Effector CD8-positive, alpha-beta T cell (primary cell): Measurements from ENCODE around the gene SHB.

ENCODE experiments used
- DNase-seq: peaks from one replicate; lab custom pipeline; 2025; lab: John Stamatoyannopoulos, UW

The SHB gene

DNA sequence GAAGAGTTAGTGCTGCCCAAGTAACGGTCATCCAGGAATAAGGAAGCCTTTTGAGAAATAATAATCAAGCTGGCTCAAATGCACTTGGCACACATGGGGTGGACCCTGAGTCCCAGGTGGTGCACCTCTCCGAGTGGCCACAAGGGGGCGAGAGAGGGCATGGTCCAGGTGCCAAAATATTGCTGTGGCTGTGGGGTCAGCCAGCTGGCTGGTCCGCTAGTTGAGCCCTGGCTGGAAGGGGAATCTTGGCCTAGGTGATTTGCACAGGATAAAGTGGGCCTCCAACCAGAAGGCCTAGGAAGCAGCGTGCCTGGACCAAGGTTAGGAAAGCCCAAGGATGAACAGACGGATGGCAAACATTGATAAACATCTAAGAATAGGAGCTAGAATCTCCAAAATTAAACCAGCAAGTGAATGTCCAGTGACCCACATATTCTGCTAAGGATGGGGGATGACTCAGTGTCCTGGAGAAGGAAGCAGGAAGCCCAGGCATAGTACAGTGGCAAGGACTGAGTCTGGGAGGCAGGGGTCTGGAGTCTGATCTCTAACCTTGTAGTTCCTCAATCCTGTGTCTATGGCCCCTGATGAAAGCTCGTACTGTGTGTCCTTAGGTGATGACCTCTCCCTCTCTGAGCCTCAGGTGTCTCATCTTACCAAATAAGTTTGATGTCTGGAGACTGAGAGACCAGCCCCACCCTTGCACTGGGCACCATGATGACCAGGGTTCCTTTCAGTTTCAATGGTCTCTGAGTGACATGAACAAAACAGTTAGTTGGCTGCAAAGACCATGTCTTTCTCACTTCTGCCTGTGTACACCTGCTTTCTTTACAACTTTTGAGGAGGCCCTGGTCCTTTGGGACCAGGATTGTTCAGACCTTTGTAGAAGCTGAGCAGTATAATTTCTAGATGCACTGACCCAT is 19.2 kb upstream of the SHB start:
- DNase-seq: peak; percentile 64

DNA sequence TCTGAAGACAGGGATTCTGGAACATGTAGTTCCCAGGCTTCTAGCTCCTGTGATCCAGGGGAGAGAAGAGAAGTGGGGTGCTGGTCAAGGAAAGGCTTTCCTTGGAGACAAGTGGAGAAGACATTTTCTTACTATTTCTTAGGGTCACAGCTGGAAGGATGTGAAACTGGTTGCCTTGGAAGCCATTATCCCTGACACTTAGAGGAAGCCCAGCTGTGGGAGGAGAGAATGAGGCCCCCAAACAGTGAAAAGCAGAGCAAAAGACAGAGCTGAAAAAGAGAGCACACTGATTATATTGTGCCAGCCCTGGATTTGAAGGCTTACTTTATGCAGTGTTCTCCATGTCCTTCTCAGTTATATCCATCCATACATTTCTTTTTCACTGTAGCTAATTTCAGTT is 17.5 kb upstream of the SHB start:
- no peak for DNase-seq

DNA sequence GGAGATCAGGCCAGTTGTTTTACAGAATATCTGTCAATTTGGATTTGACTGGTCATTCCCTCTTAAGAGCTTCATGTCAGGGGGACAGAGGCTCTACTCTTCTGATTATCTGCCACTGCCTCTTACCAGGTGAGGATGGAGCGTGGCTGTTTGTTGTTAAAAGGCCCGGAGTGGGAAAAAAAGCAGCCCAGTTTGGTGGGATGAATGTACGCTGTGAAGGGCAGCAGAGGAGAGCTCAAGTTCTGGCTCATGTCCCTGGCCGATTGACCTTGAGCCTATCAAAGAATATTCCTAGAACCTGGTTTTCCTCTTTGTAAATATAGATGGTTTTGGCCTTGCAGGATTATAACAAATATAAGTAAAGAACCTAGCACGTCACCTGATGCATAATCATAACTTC is 16.3 kb upstream of the SHB start:
- DNase-seq: no peak

DNA sequence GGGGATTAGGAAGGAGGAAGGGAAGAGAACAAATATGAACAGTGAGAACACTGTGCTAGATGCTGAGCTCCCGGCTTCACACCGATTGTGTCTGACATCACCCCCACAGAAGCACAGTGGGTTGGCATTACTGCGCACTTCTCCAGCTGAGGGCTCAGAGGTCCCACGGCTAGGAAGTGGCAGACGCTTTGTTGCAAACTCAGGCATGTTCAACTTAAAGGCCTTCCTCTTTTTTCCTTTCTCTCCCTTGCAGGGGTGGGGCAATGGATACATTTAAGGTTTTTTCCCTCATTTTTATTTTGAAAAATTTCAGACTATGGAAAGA is 15.5 kb upstream of the SHB start:
- DNase-seq: no peak

DNA sequence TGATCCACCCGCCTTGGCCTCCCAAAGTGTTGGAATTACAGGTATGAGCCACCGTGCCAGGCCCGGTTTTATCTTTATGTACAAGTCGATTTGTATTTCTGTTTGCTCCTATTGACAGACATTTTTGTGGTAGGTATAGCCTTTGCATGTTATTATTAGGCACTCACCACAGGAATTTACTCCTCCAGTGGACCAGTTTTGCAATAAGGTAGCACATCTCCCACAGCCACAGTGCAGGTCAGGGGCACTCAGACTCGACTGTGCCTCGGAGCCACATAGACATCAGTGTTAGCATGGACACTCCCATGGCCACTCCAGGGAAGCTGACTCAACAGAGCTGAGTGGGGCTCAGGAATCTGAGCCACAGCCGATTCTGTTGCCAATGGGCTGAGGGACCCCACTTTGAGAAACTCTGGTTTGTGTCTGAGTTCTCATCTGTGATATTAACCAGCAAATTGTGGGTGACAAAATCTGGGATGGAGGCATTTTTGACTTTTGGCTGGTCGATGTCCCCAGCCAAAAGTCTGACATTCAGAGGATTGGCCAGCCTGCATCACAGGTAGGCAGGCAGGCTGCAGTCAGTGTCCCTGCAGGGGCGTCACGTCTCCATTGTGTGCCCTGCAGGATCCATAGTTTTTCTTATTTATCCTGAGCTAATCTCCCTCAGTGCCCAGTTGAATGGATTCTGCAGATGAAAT is 15.0 kb upstream of the SHB start:
- no peak for DNase-seq

DNA sequence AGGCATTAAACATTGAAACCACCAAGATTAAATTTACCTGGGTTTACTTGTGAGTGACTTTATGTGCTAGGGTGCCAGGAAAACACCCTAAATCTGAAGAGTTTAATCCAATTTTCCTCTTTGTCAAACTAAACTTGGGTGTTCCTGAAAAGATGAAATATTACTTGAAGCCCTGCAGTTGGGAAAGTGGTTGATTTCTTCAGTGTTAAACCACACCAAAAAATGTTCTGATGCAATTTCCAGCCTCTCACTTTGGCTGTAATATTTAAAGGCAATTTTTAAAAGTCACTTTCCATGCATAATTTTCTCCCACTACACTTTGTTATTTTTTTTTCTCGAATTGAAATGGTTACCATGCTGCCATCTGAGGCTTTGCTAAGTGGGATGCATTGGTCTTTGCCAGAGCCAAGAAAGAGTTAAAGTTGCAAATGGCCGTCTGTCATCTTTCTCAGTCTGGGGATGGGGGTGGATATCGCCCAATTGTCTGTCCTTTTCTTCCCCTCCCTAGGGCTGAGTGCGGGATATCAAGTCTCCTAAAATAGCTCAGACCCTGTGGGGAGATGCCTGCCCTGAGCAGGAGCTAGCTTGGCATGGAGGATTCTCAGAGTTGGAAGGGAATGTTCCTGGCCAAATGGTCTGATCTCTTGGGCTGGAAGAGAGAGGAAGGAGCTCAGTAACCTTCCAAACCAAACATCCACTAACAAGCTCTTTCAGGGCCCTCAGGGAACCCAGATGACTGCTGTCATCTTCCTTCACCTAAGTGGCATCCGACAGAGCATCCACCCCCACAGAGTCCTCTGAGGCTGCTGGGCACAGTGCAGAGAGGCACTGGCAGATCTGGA is 13.6 kb upstream of the SHB start:
- no peak for DNase-seq

DNA sequence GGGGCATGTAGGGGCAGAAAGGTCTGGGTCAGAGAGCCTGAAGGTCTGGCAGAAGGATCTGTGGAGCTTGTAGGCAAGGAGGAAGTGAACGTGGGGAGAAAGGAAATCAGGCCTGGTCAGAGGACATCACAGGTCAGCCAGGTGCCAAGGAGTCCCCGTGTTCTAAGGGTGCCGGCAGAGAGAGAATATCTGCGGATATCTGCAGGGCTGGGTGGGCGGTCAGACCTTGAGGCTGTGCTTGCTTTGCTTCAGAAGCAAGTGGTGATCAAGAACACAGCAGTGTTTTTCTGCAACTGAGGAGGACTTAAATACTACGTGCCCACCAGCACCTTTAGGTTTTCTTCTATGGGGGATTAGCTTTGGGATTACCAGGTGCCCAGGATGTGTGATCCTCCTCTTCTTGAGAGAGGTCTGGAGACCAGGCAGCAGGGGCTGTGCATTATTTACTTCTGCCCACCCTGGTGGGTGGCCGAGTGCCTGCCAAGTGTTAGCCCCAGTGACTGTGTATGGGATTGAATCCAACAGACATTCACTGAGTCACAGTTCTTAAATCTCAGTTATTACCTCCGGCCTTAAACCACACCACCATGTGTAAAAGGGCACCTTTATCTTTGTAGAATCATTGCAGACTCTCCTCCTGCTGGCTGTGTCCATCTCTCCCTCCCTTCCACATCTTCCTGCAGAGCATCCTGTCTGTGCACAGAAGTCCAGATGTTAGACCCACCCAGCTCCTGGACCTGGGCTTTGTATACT is 12.5 kb upstream of the SHB start:
- DNase-seq: no peak

DNA sequence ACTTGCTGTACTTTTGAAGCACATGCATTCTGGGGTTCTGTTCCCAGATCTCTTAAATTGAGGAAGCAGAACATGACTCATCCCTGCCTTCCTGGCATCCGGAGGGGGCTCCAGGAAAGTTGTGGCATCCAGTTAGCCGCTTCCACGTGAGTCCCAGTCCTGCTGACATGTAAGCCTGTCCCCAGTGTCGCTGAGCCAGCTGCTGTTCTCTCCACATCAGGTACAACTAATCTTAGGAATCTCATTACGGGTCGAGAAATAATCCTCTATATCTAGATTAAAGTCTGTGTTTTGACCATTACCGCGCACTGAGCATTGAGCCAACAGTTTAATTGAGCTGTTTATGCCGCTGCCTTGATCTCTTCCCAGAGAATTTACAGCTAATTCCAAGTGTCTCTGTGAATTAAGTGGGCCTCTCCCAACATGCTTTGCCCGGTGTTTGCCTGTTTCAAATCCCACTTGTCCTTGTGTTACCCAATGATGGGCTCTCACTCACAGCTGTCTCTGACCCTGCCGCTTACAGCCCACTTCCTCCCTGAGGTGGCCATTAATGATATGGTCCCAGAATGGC is 10.5 kb upstream of the SHB start:
- DNase-seq: no peak

DNA sequence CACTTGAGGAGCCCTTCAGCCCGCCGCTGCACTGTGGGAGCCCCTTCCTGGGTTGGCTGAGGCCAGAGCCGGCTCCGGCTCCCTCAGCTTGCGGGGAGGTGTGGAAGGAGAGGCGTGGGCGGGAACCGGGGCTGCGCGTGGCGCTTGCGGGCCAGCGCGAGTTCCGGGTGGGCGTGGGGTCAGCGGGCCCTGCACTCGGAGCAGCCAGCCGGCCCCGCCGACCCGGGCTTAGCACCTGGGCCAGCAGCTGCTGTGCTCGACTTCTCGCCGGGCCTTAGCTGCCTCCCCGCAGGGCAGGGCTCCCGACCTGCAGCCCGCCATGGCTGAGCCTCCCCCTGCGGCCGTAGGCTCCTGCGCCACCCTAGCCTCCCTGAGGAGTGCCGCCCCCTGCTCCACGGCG is 6.2 kb upstream of the SHB start:
- DNase-seq: no peak

DNA sequence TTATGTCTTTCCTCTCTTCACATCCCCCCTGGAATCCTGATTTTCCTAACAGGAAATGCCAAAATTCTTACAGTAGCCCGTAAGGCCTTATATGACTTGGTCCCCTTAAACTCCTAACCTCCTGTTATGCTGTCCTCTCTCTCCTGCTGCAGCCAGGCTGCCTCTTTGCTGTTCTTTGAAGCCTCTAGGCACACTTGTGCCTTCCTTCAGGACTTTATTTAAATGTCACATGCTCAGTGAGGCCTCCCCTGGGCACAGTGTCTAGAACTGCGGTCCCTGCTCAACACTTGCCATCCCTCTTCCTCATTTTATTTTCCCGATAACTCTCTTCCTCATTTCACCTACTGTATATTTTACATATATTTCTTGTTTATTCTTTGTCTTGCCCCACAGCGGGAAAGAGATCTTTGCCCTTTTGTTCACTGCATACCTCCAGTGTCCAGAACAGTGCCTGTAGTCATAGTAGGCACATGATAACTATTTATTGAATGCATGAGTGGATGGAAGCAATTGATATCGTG is 5.5 kb upstream of the SHB start:
- DNase-seq: no peak

DNA sequence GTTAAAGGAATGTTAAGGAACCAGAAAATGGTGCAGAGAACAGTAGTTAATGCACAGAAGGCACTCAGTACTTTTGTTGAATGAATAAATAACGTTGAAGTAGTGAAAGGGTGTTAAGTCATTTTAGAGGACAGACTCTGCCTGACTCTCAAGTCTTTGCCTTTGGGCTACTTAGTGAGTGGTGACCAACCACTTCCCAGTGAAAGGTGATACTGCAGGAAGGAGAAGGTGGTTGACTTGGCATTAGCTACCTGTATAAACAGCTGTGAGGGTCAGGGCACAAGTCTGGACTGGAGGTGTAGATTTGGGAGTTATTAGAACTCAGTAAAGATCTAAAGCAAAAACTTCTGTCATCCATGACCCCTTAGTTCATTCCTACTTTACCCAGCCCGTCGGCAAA is 4.9 kb upstream of the SHB start:
- no peak for DNase-seq

DNA sequence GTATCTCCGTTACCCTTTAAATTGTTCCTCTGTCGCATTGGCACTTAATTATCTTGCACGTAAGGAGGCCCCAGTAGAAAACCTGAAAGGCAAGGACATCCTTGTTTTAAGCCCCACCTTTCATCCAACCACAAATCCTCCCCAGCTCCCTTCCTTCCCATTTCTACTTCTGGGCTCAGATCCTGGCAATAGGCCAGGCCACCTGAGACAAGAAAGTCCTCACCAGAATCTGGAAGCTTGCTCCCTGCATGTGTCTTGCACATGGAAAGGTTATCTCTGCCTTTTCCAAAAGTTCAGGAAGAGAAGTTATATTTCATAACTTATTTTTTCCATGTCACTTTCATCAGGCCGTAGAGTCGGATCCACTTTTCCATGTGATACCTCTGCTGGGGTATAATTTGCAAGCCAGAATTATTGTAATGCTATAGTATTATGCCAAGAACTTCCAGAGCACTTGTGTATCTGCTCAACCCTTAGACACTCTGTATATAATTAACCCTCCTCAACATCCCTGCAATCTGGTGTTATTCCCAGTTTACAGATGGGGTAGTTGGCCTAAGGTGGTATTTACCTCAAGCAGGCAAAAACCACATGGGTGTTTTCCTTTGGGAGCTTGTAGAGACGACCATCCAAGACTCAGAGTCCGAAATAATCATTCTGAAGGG is 2.6 kb upstream of the SHB start:
- no peak for DNase-seq

DNA sequence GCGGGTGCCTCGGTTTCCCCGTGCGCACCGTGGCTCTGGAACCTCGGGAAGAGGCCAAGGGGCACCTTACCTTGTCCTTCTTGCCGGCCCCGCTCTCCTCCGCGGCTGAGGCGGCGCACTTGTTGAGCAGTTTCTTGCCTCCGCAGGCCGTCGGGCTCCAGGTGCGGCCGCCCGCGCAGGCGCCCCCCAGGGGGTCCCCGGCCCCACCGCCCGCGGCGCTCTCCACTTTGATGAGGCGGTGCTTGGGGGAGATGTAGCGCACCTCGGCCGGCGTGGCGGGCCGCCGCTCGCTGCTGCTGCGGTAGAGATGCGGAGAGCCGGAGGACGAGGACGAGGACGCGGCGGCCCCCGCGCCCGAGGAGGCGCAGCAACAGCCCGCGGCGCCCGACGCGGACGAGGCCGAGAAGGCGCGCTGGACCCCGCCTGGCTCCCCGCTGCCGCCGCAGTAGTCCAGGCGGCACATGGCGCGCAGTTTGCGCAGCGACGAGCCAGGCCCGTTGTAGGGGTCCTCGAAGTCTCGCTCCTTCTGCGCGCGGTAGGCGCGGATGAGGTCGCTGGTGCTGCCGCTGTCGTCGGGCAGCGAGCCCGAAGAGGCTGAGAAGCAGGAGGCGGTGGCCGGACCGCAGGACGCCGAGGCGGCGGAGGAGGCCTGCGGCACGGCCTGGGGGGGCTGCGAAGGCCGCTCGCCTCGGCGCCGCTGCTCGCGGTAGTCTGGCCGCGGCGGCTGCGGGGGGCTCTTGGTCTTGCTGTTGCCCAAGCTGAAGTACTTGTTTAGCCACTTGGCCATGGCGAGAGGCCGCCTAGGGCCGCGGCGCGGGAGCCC is 957 bp downstream of the SHB start:
- DNase-seq: no peak

DNA sequence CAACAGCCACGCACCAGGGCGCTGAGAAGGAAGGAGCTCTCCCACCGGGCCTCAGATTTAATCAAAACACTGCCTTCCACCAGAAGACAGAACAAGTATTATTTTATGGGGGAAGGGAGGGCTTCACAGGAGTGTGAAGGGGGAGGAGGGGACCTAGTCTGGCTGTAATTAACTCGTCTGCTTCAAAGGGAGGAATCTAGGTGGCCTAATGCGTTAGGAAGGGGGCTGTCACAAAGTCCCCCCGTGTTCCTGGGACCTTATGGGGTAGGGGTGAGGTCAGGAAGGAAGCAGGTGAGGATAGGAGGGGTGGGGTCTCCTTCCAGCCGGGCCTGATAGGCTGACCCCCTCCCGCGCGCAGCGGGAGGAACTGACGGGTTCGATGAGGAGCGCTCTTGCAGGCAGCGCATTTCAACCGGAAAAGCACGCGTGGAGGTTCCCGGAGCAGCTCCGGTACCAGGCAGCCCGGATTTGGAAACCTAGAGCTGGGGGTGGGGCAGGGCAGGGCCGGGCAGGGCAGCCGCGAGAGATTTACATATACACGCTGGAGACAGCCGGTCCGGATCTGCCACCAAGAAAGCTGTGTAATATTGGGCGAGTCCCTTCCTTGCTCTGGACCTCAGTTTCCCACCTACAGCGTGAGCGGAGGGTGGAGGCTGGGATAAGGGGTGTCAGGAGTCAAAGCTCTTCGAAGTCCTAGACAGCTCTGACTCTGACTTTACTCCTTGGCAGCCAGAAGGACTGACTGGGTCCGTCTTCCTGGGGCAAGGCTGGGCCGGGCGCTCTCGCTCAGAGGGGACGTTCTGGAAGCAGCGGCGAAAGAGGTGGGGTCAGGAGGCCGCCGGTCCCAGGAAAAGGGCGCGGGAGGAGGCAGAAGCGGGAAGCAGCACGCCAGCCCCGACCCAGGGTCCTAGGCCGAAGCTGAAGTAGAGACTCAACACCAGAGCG is 1.8 kb downstream of the SHB start:
- no peak for DNase-seq

DNA sequence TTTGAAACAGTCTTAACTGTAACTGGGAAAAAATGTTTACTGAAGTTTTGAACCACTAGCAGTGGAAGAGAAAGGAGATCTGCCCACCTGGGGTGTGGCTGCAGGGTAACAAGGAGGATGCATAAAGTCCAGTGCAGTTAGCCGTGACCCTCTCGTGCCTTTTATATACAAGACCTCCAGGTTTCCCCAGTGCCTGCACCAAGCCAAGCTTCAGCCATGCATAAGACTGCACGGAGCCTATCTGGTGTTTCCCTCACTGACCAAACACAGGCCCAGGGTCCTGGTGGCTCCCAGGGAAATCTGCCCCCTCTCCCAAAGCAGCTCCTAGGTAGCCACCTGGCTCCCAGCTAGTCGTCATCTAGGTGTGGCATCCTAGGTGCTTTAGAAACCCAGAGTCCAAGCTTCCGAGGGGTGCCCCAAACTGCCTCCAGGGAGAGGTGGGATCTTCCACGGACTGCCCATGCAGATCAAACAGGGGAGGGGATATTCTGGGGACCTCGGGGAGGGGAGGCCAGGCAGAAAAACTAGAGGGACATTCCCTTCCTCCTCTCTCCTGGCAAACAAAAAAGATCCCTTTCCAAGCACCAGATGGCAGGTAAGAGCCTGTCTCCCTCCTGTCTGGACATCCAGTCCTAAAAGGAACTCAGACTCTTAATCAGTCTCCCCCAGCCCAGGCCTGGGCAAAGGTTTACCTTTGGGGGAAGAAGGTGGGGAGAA is 2.7 kb downstream of the SHB start:
- DNase-seq: no peak

DNA sequence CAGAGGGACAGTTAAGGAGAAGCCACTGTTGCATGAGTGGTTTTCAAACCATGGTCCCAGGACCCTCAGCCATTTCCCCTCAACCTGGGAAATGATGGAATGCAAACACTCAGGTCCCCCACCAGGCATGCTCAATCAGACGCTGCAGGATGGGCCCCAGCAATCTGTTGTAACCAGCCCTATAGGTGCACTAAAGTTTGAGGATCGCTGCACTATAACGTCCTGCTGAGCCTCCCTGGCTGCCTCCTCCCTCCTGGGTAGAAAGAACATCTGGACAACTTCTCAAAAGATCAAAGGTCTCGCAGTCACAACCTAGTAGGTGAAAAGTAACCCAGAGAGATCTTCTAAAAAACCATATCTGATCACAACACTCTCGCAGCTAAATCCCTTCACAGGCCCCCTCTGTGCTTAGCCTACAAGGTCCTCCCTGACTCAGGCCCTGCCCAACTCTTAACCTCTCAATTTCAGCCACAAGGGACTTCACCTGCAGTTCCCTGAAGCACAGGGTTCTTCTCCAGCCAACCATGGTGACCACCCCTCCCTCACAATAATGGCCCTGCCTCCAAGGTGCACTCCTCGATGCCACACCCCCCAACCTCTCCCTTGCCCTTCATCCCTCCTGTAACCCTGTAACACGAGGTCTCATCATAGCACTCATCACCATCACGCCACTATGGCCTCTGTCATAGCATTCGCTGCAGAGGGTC is 3.5 kb downstream of the SHB start:
- DNase-seq: no peak

DNA sequence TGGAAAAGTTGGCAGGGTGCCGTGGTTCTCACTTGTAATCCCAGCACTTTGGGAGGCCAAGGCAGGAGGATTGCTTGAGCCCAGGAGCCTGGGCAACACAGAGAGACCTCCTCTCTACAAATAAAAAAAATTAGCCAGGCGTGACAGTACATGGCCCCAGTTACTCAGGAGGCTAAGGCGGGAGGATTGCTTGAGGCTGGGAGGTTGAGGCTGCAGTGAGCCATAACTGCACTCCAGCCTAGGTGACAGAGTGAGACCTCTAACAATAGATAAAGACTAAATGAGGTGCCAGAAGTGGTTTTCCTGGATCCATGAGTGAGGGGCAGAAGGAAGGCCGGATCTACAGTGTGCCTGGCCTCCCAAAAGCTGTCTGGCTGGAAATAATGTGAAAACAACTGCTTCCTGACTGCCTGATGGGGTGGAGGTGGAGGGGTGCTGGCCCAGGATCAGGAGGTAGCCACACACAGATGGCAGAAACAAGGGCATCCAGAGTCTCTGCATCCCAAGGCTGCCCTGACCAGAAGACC is 4.1 kb downstream of the SHB start:
- no peak for DNase-seq
